GM12874 (cell line): ENCODE data around the gene ARGLU1.

Source experiments
- CTCF ChIP-seq: IDR thresholded peaks from 2 replicates; pipeline ENCODE4 v1.5.1; 2011; ENCODE audit warnings: low read depth, mild to moderate bottlenecking, control low read depth, low read length, moderate library complexity; ENCODE audit not compliant: insufficient read depth

ARGLU1 gene

GRCh38 chr13:106530980-106531481 lies 36.9 kb downstream of the ARGLU1 start:
- no peak for TF ChIP-seq CTCF

DNA sequence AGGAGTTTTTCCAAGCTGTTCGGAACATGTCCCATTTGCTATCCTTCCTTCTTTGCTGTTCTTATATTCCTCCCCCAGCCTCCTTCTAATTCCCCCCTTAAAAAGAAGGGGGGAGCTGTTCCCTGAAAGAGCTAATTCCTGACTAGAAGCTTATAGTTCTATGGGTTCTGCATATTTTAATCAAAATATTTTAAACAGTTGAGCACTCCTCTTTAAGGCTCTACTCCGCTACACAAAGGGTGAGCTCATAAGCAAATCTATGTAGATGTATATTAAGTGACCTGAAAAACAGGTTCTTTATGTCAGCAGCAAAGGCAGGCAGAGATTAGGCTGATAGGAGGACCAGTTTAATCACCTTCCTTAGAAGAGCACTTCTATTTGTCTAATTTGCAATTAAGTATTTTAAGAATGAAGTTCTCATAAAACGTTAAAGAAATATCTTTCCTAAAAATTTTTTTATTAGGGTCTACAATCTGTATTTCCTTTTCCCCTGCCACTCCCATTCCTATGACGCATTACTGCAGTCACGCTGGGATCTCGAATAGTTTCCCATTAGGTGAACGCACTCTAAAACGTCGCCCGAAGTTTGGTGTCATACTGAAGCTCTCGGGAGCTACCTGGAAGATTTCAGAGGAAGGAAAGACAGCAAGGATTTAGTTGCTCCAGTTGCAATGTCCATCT lies 37.6 kb downstream of the ARGLU1 start:
- TF ChIP-seq CTCF, result no peak

- TF ChIP-seq CTCF, result no peak
These were observed 38.3 kb downstream of the ARGLU1 start for GRCh38 chr13:106529415-106530170.

DNA sequence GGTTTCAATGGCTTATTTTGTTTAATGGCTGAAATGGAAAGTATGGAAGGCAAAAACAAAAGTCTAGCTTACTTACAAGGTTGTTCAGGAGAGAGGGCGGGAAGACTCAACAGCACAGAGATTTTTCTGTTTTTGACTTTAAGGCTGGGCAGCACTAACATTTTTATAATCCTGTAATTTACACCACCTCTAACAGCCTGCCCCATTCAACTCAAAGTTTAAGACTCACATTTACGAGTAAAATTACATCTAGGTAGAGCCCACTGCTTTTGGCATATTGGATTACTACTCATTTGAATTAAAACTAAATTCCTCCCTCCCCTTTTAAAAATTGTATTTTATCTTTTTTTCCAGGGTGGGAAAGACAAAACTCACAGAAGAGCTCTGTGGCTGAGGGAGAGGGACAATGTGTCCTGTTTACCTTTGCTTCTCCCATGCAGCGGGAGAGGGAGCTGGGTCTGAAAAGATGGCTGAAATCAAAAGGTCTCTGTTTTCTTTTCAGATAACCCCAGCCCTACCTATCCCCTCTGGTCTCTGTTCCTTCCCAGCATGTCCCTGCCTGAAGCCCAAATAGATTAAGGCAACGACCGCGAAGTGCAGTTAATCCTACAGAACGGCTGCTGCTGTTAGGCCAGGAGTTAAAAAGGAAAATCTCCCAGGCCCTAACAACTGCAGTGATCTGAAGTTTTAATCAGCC lies 39.1 kb downstream of the ARGLU1 start:
- TF ChIP-seq CTCF, result no peak

DNA sequence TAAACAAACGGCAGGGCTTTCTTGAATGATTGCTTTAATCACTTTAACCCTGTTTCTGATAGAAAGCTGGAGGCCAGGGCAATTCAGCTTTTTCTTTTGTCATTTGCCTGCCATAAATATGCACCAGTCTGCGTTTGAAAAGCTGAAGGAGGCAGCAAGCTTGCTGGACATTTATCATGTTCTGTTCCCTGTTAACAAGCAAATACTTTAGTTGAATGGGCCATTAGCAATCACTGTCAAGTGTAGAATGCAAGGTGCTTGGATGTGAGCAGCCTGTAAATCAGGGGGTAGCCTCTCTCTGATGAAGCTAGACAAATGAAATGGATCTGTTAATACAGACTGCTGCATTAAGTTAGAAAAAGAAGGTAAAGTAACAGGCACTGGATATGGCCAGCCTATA lies 40.1 kb downstream of the ARGLU1 start:
- TF ChIP-seq CTCF, result no peak

DNA sequence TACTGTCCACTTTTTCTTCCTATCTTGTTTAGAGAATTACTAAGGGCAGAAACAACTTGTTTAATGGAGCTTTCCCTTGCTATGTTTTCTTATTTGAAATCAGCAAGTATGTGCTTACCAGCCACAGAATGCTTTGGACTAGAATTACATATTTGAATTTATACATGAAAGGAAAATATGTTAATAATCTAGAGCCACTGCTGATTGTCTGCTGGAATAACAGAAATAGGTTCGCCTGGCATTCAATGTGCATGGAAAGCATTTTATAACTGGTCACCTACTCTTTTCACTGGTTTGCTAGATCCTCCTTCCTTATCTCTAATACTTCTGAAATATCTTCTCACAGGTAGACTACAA lies 40.5 kb downstream of the ARGLU1 start:
- no peak for TF ChIP-seq CTCF

GRCh38 chr13:106526738-106527444 lies 41.0 kb downstream of the ARGLU1 start:
- TF ChIP-seq CTCF, result no peak
